NCI-H146 (cell line): Measurements from ENCODE around the gene SLC17A9.

Experiments
- DNase-seq: peaks from one replicate; lab custom pipeline; 2025; lab: John Stamatoyannopoulos, UW

The SLC17A9 gene

DNA sequence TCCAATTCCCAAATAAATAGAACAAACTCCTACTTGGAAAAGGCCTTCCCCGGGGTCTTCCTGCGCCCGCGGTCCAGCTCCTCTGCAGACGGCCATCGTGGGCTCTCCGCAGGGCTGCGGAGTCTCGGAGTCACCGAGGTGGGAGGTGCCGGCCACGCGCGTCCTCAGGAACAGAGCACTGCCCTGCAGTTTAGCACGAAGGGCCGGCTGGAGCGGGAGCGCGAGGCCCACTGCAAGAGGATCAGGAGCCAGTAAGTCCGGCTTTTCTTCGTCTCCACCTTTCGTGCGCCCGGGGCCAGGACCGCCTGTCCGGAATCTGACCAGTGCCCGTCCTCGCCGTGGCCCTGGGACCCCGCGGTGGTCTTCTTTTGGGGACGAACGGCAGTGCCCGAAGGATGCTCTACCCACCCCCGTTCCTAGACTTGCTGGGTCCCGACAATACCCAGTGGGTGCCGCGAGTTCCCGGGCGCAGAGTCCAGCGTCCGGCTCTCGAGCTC, 52.9 kb downstream of the SLC17A9 start:
- DNase-seq, result no peak

DNA sequence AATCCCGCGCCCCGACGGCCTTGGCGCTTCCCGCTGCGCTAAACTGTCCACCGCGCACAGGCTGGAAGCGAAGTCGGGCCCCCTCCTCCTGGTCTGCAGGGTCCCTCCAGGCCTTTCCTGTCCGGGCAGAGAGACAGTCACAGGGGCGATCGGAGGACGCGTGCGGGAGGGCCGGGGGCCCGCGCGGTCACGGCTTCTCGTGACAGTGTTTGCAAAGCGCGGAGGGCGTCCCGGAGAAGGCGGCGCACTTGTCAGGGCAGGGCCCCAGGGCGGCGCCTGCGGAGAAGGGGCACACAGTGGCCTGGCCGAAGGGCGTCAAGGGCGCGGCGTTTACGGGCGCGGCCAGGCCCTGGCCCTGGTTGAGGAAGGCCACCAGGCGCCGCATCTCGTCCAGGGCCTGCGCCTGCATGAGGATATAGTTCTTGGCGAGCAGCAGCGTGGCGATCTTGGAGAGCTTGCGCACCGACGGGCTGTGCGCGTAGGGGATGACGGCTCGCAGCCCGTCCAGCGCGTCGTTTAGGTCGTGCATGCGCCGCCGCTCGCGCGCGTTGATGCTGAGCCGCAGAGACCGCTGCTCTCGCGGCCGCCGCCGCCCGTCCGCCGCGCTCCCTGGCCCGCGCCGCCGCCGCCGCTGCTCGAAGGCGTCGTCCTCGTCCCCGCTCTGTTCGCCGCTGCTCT, 53.5 kb downstream of the SLC17A9 start:
- peak; percentile 24 for DNase-seq

DNA sequence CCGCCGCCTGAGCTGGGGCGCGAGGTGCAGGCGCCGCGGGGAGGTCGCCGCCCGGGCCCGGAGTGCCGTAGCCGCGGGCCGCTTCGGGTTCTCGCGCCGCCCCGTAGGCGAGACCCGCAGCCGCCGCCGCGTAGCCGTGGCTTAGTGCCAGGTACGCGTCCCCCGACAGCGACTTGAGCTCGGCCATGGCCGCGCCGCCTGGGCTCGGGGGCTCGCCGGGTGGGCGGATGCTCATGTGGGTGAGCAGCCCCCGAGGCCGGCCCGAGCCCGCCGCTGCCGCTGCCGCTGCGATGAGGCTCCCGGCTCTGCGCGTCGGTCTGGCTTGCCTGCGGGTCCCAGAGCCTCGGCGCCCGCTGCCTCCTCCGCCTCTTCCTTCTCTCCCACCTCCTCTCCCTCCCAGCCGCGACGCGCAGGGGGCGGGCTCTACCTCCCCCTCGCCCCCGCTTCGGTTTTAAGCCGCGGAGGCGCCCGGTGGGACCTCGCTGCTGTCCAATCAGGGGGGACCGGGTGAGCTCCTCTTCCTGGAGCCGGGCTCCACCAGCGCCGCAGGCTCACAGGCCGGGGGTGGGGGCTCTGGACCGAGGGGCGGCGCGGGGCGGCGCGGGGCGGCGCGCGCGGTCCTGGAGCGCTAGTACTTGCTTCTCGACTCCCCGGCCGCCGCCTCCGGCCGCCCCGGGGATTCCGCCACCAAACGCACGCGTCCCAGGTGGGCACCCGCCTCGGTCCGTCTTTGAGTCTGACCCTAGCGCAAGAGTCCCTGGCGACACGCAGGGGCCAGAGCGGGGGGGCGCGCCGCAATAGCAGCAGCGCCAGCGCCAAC, 54.2 kb downstream of the SLC17A9 start, which contains the start of gene BHLHE23:
BHLHE23 (minus strand) TSS at position 425 of the 820 bp plus-strand sequence; CDS start at position 235, 190 bp downstream.
- no peak for DNase-seq

DNA sequence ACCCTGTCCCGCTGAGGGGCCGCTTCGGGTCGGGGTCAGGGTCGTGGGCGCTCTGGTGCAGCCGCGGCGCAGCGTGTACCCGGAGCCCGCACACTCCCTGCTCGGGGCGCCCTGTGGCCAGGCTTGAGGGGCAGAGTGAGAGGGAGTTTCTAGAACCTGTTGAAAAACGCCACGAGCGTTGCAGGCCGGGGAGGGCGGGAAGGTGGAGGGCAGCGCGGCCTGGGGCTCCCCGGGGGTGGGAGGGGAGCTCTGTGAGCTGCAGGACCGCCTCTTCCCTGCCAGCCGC, 54.8 kb downstream of the SLC17A9 start:
- no peak for DNase-seq

DNA sequence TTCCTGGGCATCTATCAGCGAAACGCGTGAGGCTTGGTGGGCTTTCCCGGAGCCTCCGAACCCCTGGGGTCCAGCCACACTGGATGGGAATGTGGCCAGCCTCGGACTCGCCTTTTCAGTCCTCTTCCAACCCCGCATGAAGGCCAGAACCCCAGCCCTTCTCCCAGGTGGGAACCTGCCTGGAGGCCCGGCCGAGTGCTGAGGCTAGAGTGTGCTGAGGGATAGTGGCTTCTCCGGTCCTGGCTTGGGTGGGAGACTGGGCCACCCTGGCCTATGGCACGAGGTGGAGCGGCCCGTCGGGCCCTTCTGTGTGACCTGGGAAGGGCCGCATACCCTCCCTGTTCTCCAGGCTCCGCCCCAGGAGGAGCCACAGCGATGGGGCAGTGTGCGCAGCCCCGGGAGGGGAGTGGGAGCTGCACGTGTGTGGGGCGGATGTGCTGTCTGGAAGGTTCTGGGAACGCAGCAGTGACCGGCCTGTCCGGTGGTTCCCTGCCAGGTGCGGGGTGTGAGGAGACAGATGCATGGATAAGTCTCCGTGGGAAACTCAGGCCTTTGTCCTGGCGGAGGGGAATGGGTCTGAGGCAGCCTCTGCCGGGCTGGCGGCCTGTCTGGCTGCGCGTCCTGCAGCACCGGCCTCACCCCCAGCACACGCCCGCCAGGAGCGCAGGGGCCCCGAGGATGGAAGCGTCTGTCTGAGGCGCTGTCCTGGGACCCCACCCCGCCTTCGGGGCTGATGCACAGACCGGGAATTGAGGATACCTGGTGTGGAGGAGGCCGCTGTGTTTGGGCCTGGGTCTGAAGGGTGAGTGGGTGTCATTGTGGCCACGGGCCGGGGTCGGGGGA, 55.4 kb downstream of the SLC17A9 start:
- no peak for DNase-seq

DNA sequence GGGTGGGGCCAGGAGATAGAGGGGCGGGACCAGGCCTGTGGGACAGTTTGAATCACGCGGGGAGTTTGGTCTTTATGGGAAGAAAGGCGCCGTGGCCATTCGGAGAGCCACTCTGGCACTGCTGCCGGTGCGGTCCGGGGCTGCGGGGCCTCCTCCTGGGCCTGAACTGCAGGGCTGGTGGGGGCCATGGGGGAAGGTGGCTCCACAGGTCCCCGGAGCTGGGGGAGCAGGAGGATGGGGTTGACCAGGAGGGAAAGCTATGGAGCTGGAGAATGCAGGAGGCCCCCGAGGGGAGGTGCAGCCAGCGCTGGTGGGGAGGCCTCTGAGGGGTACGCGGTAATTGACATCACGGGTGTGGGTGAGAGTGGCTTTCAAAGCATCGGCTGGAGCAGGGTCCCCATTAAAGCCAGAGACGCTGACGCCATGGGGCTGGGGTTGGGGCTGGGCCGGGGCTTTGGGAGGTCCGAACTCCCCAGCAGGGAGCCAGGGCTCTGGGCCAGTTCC, 56.1 kb downstream of the SLC17A9 start:
- no peak for DNase-seq

DNA sequence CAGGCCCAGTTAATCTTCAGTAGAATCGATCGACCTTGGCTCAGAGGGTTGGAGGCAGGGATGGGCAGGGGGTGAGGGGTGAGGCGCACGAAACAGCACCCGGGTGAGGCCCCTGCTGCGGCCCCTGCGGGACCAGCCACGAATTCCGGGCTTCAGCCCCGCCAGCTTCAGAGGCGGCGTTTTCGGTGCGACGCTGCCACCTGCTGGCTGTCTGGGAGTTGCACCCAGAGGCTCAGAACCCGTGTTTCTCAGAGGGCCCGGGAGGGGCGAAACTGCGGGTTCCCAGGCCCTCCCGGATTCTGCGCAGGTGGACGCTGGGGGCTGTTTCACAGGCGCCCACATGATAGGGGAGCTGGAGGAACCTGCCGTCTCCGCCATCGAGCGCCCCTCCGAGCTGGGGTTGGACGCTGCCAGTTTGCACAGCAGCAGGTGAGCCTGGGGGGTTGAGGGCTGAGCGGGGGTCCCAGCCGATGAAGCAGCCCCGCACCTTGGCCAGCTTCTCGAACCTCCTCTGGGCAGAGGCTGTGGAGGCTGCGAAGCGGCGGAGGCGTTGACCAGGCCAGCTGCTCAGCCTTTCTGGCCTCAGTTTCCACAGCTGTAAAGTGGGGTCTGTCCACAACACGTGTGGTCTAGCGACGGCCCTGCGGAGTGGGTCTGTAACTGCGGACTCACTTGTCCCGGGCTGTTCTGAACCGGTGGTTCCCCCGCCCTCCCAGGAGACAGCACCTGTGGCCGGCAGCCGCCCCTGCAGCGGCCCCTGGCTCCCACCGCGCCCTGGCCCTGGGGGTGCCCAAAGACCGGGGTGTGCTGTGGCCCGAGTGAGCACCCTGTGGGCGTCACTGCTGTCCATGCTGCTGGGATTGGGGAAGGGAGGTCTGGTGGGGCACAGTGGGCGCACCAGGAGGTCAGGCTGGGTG, 56.8 kb downstream of the SLC17A9 start:
- DNase-seq, result peak; percentile 61

DNA sequence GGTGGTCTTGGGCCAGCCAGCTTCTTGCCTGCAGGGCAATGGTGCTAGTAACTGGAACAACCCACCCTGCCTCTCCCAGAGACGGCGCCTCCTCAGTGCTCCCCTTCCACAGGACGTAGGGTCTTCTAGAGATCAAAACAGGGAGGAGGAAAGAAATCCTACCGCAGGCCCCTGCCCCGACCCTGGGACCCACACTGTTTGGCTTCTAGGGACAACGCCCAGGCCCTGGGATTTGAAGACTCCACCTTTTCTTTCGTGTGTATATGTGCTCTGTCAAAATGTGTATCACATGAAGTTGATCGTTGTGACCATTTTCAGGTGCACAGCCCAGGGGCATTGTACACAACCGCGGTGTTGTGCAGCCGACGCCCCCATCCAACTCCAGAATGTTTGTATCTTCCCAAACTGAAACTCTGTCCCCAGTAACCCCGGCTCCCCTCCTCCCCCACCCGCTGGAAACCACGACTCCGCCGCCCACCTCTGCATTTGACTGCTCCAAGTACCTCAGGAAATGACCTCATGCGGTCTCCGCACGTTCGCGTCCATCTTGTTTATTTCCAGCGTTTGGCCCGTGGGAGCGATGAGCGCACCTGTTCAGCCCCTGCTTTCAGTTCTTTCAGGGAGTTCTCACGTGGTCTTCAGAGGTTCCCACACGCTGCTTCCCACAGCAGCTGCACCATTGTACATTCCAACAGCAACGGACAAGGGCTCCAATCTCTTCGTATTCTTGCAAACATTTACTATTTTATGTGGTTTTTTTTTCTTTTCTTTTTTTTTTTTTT, 57.7 kb downstream of the SLC17A9 start:
- DNase-seq, result peak; percentile 45

DNA sequence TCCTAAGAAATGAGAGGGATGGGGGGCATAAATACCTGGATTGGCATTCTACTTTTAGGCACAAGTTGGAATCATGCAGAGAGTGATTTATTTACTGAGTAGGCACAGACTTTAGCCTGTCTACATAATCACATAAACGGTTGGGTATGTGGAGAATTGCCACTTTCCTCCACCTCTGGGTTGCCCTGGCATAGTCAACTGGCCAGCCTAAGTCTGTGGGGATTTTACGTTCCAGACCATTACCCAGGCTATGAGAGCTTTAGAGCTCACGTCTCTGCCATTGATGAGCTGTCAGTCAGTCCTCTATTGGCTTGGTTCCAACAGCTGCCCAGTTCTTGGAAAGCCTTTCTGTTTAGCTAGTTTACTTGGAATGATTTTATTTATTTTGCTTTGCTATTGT, 59.3 kb downstream of the SLC17A9 start:
- DNase-seq, result no peak

DNA sequence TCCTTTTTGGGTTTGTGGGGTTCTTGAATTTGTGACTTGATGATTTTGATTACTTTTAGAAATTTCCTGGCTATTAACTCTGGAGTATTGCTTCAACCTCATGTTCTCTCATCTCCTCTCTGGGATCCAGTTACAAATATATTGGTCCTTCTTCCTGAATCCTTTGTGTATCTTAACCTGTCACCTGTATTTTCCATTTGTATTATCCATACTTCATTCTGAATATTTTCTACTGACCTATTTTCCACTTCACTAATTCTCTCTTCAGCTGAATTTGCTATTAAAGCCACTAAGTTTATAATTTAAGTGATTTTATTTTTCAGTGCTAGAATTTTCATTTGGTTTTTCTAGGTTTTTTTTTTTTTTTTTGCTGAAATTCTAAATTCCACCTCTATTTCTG, 60.7 kb downstream of the SLC17A9 start:
- no peak for DNase-seq

DNA sequence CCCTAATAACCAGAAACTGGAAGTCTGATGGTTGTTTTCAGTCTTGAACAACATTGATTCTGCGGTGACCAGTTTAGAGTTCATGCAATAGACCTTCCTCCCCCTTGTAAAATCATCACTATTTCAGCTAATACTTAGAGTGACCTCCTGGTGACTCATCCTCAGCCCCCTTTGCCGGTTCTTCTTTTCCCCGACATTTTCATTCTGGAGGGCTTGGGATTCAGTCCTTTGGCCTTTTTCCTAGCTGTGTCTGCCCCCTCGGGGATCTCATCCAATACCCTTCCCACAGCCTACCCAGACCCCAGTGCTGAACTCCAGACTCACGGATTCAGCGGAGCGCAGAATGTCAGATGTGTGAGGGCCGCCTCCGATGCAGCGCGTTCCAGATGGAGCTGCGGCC, 61.8 kb downstream of the SLC17A9 start:
- DNase-seq, result no peak

DNA sequence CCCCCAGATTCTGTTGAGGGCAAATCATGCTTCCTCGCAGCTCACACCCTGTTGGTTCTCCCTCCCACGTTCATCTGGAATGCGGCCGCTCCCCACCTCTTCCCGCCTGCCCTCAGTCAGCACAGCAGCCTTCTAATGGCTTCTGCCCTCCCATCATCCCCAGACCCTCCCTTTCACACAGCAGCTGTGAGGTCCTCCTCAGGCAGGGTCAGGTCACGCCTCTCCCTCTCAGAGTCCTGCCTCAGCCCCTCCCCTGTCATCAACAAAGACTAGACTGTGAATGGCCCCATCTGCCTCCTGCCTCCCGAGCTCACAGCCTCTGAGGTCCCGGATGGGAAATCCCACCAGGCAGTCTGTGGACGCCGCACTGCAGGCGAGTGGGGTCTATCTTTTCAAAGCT, 62.2 kb downstream of the SLC17A9 start:
- DNase-seq, result peak; percentile 60

DNA sequence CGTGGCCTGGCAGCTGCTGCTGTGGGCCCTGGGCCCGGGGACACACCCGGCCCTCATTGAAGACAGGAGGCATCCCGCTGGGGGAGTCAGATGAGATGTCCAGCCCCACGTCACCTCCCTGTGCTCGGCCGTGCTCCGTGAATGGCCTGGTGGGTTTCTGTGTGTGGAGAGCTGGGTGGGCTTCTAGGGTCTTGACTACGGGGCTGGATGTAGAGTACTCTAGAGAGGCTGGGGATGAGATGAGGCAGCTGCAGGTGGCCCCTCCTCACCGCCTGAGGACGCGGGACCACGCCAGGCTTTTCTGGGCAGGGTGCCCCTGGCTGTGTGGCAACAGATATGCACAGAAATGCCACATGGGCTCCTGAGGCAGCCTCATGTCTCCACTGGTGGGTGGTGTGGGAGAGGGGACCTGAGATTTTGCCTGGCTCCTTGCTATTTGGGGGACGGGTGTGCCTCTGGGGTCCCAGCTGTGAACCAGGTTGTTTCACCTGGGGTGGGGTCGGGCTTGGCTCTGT, 62.7 kb downstream of the SLC17A9 start:
- DNase-seq, result no peak

DNA sequence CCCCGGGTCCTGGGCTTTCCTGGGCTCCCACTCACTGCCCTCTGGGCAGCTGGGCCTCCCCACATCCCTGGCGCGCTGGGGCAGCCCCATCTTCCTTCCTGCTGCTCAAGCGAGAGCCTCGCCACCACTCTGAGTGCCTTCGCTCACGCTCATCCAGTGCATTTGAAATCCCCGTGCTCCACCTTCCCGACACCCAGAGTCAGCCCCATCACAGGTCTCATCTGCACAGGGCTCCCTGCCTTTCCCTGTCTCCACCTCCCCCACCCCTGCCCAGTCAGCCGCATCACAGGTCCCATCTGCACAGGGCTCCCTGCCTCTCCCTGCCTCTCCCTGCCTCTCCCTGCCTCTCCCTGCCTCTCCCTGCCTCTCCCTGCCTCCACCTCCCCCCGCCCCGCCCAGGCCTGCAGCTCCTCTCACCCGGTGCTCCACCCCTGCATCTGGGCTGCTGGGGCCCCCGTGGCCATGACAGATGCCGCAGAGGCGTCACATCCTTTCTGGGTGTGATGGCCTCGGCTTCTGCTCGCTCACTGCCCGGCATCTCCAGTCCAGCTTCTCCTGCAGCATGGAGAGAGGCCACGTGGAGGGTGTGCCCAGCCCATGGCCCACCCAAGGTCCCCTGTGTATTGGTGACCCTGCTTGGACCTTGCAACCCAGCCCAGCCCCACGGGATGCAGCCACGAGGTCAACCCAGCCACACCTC, 63.3 kb downstream of the SLC17A9 start:
- DNase-seq, result no peak

DNA sequence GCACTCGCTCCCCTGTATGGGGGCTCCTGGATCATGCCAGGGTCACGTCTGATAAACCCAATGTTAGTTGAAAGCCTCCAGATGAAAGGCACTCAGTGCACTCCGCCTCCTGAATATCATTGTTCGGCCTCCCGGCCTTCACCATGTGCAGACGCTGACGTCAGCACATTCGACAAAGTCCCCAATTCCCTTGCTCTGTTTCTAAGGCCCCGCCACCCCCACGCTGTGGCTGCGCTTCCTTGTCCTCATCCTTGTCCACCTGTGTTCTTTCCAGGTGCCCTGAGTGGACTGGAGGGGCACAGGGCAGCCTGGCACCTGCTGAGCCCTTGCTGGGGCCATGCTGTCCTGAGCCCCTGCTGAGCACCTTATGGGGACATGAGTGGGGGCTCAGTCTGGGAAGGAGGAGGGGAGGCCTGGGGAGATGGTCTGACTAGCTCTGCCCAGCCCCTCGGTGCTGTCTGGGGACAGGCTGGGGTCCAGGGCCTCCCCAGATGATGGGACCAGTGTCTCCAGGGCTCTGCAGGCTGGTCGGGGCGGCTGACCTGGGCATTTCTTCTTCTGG, 64.1 kb downstream of the SLC17A9 start:
- DNase-seq, result no peak

DNA sequence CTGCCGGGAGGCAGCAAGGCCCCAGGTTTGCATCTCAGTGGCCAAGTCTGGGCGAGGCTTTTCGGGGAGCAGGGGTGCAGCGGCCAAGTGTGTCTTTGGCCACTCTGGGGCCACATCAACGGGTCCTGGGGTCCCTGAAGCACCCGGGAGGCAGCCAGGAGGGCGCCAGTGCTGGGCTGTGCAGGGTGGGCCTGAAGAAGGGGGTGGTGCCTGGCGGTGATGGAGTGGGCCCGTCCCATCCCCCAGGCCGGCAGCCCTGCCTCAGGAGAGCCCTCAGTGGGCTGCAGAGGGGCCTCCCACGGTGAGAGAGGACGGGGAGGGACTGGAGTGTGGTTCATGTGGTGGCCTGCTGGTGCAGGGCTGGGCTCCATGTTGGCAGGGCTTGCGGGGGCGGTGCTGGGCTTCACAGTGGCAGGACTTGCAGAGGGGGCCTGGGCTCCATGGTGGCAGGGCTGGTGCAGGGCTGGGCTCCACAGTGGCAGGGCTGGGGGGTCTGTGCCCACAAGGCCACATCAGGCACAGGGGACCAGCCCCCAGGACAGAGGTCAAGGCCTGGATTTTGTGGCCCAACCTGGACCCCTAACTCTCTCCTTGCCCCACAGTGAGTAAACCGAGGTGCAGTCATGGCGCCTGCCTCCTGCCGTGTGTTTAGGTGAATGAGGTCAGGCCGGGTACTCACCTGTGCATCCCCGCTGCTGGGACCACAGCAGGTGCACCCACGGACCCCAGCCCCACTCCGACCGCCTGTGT, 64.7 kb downstream of the SLC17A9 start:
- DNase-seq, result no peak

DNA sequence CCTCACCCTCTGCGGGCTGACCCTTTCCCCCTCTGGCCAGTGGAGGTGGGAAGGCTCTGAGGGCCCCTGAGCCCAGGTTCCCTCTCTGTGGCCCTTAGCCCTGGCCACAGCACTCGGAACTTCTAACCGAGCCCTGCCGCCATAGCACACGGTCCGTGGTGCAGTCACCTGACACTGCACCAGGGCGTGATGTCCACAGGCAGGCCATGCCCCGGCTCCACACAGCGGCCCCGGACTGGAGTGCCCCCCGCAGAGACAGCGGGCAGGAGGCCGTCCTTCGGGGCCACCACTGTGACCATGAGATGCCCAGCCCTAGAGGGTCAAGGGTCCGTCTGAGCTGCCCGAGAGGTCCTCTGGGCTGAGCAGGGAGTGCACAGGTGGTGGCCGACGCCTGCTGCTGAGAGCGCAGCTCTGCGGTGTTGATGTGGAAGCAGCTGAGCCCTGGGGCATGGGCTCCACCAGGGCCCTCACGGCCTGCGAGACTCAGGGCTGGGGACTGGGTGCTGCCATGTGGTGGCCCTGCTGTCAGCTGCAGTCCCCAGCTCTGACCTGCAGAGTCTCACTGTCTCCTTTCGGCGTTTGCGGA, 65.4 kb downstream of the SLC17A9 start:
- no peak for DNase-seq
